Ishikawa (cell line): Measurements from ENCODE around the gene PDE3B.

Source experiments
- MAX ChIP-seq: IDR thresholded peaks from 2 replicates; pipeline ENCODE4 v1.6.1; 2012
- TAF1 ChIP-seq: IDR thresholded peaks from 2 replicates; pipeline ENCODE4 v1.6.1; 2012; ENCODE audit warnings: low read depth, mild to moderate bottlenecking

GRCh38 chr11:14741195-14741594, 97.6 kb downstream of the PDE3B start:
- TF ChIP-seq TAF1 (no peak), MAX (no peak)
